ENCODE data around the gene MLC1.

The MLC1 gene

GRCh38 chr22:50046019-50046415 lies 39.2 kb downstream of the MLC1 start:
- Mint-ChIP-seq H3K27ac (no peak overlapping the region), H3K4me1 (ENCODE audit: low read depth) (peaks cover 14% of the 10 kb centered on the region), H3K4me3 (no peak overlapping the region), H3K36me3 (no peaks in the 10 kb centered on the region), H3K9me3 (ENCODE audit: low read depth) (no peaks in the 10 kb centered on the region), H3K27me3 (peaks cover 14% of the 10 kb centered on the region)

GRCh38 chr22:50045211-50046018 lies 39.8 kb downstream of the MLC1 start:
- H3K27ac Mint-ChIP-seq = no peak overlapping the region
- no peak overlapping the region for H3K4me3 Mint-ChIP-seq
- no peaks in the 10 kb centered on the region for H3K36me3 Mint-ChIP-seq
- no peaks in the 10 kb centered on the region for H3K9me3 Mint-ChIP-seq (ENCODE audit: low read depth)
- H3K27me3 Mint-ChIP-seq = peaks cover 14% of the 10 kb centered on the region
- H3K4me1 Mint-ChIP-seq (ENCODE audit: low read depth) = peaks cover 14% of the 10 kb centered on the region

DNA sequence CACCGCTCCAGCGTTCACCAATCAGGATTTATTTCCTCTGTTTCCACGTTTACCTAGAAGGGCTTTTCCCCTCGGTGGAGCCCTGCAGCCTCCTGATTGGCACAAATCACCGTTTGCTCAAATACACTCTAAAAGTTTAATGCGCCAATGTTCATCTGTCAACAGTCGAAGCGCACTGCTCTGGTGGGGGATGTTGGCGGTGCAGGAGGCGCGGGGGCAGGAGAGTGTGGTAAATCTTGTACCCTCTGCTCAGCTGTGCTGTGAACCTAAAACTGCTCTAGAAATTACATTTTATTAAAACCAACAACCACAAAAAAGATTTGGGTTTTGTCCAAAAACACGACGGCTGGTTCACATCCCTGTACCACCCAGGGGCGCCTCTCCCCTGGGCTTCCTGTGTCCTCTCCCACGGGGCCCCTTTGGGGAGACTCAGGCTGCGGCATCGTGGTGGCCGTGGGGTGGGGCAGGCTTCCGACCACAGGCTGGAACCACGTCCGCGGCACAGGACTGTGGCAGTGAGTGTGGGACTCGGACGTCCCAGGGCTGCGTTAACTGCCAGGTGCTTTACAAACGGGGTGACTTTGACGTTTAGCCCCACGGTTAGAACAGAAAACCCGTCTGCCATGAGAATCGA lies 40.6 kb downstream of the MLC1 start:
- no peaks in the 10 kb centered on the region for H3K36me3 Mint-ChIP-seq
- peaks cover 14% of the 10 kb centered on the region for H3K4me1 Mint-ChIP-seq (ENCODE audit: low read depth)

DNA sequence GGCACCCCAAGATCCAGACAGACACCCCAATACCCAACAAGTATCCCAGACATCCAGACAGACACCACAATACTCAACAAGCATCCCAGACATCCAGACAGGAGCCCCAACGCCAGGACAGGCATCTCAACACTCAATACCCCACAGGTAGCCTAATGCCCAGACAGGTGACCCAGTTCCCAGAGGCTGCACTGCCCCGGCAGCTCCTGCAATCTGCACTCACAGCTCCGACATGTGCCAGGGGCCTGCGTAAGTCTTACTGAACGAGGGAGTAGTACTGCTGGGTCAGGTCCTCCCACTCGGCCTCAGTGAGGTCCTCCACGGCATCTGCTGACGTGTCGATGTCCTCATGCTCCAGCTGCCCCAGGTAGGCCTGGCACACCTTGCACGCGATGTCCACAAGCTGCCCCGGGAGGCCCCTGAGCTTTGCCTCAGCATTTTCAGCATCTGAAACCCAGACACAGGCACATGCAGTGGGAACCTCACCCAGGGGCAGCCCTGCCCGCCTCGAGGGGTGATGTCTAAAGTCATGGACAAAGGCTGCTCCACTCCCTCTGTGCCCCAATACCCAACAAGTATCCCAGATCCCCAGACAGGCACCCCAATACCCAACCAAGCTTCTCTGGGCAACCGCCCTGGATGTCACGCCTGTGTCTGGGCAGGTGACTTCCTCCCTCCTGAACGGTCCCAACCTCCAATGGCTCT lies 43.7 kb downstream of the MLC1 start:
- H3K9me3 Mint-ChIP-seq (ENCODE audit: low read depth) = peaks cover 5% of the 10 kb centered on the region
- H3K27ac Mint-ChIP-seq = no peak overlapping the region
- peaks cover 3% of the 10 kb centered on the region for H3K36me3 Mint-ChIP-seq
- peaks cover 13% of the 10 kb centered on the region for H3K4me1 Mint-ChIP-seq (ENCODE audit: low read depth)
- H3K27me3 Mint-ChIP-seq = peaks cover 14% of the 10 kb centered on the region
- H3K4me3 Mint-ChIP-seq = no peak overlapping the region

More for the DNA sequence above, 40.6 kb downstream of the MLC1 start:
- Mint-ChIP-seq H3K27me3 (peaks cover 14% of the 10 kb centered on the region), H3K9me3 (ENCODE audit: low read depth) (no peaks in the 10 kb centered on the region), H3K4me3 (no peak overlapping the region), H3K27ac (no peak overlapping the region)

DNA sequence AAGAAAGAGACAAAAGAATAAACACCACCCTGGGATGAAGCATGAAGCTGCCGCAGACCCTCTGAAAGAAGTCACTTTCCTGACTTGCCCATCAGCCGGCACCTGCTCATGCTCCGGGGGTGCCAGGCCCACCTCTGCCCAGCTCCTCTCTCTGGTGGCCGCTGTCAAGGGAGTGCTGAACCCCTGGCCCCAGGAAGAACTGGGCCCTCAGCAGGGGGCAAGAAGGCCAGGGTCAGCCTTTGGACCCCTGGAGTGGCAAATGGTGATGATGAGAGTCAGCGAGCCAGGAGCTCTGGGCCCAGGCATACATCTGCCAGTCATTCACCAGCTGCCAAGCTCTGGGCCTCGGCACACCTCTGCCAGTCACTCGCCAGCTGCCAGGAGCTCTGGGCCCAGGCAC lies 44.5 kb downstream of the MLC1 start:
- H3K27me3 Mint-ChIP-seq = peaks cover 14% of the 10 kb centered on the region
- no peak overlapping the region for H3K4me3 Mint-ChIP-seq
- H3K9me3 Mint-ChIP-seq (ENCODE audit: low read depth) = peaks cover 5% of the 10 kb centered on the region
- peaks cover 3% of the 10 kb centered on the region for H3K36me3 Mint-ChIP-seq
- H3K4me1 Mint-ChIP-seq (ENCODE audit: low read depth) = peaks cover 15% of the 10 kb centered on the region
- no peak overlapping the region for H3K27ac Mint-ChIP-seq

DNA sequence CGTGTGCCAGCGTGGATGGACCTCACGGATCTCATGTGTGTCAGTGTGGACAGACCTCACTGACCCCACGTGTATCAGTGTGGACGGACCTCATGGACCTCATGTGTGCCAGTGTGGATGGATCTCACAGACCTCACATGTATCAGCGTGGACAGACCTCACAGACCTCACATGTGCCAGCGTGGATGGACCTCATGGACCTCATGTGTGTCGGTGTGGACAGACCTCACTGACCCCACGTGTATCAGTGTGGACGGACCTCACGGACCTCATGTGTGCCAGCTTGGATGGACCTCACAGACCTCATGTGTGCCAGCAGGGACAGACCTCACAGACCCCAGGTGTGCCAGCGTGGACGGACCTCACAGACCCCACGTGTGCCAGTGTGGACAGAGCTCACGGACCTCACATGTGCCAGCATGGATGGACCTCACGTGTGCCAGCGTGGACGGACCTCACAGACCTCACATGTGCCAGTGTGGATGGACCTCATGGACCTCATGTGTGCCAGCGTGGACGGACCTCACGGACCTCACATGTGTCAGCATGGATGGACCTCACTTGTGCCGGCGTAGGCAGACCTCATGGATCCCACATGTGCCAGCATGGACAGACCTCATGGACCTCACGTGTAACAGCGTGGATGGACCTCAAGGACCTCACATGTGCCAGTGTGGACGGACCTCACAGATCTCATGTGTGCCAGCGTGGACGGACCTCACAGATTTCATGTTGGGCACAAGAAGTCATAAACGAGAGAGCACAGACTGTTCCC lies 45.4 kb downstream of the MLC1 start:
- H3K9me3 Mint-ChIP-seq (ENCODE audit: low read depth) = peaks cover 5% of the 10 kb centered on the region
- H3K27me3 Mint-ChIP-seq = peaks cover 14% of the 10 kb centered on the region
- H3K4me3 Mint-ChIP-seq = no peak overlapping the region
- no peak overlapping the region for H3K27ac Mint-ChIP-seq
- peaks cover 15% of the 10 kb centered on the region for H3K4me1 Mint-ChIP-seq (ENCODE audit: low read depth)
- peaks cover 3% of the 10 kb centered on the region for H3K36me3 Mint-ChIP-seq

DNA sequence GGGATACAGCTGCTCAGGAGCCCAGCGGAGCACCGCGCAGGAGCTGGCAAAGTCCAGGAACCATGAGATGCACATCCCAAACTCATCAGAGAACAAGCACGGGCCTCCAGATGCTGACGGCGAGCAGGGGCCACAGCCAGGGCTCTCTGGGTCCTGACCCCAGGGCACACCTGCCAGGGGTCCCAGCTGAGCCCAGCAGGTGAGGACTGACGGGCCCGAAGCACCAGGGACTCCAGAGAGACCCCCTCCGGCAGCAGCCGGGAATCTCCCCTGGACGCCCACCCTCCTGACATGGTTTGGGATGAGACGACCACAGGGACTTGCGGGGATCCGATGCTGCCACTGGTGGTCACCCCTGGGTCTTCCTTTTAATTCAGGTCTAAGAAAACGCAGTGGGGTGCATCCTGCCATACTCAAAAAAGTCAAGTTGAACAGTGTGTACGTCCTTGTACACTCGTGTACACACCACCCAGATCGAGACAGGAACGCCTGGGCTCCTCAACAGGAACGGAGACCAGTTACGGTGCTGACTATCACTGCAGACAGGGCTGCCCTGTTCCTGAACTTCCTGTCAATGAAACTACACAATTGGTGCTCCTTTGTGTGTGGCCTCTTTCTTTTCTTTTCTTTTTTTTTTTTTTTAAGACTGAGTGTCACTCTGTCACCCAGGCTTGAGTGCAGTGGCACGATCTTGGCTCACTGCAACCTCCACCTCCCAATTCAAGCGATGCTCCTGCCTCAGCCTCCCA lies 49.1 kb downstream of the MLC1 start:
- Mint-ChIP-seq H3K27me3 (peaks cover 3% of the 10 kb centered on the region), H3K4me3 (no peak overlapping the region), H3K27ac (no peak overlapping the region), H3K4me1 (ENCODE audit: low read depth) (peaks cover 11% of the 10 kb centered on the region), H3K36me3 (peaks cover 3% of the 10 kb centered on the region), H3K9me3 (ENCODE audit: low read depth) (peaks cover 5% of the 10 kb centered on the region)

DNA sequence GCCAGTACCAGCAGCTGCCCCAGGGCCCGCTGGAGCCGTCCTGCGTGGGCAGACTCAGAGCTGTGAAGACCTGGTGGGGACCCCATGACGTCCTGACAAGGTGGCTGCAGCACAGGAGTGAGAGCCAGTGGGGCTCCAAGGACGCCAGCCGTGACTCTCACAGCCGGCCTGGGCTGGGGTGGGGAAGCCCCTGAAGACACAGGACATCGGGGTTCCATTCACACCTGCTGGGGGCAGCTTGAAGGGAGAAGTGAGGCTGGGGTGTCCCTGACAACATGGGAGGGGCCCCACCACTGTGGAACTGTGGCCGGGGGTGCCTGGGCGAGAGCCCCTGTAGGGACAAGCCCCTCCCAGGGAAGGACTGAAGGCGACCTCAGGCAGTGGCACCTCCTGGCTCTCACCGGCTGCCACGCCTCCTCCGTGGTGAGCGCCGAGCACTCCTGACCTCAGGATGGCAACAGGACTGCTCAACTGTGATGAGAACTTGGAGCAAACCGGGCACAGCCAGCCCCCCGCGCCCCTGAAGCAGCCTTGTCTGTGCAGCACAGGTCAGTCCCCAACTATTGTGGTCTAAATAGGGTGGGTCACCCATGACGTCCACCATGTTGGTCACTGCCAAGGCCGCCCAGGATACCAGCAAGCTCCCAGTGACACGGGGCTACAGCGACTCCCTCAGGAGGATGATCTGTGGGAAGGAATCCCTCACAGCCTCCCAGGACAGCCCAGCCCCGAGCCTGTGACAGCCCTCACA lies 49.9 kb downstream of the MLC1 start:
- H3K27ac Mint-ChIP-seq = no peak overlapping the region
- no peak overlapping the region for H3K4me3 Mint-ChIP-seq
- H3K36me3 Mint-ChIP-seq = peaks cover 3% of the 10 kb centered on the region
- peaks cover 11% of the 10 kb centered on the region for H3K4me1 Mint-ChIP-seq (ENCODE audit: low read depth)
- H3K9me3 Mint-ChIP-seq (ENCODE audit: low read depth) = peaks cover 5% of the 10 kb centered on the region
- H3K27me3 Mint-ChIP-seq = peaks cover 3% of the 10 kb centered on the region

DNA sequence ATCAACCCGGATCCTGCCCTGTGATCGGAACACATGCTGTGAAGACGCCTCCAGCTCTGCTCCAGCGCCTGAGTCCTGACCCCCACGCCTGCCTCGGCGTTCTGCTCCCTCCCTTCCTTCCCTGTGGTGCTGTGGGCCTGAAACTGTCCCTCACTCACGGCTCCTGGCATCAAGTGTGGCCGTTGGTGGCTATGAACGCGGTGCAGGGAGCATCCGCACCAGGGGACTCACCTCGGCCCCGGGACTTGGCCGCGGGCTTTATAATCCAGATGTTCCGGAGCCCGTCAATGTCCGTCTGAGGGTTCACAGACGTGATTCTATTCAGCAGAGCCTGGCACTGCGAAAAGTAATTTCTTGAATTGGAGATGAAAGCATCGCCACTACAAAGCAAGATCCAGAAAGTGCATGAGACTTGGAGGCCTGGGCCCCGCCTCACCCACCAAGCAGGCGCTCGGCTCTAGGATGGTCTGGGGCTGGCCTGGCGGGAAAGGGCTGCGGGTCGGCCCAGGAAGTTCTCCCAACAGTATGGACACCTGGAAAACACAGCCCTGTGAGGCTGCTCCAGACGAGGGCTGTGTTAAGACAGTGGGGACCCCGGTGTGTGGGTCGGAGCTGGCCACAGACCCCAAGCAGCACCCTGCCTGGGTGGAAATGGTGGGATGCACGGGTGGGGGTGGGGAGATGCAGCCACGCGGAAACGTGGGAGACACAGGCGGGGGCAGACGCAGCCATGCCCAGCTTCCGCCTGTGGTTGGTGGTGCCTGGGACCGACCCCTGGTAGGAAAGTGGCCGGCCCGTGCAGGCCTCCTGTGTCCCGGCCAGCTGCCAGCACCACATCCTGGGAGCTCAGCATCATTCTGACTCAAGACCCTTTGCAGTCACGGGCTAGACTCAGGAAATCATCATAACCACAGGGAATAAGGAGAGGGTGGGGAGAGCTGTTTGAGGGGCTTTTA lies 50.8 kb downstream of the MLC1 start:
- Mint-ChIP-seq H3K4me3 (no peak overlapping the region), H3K9me3 (ENCODE audit: low read depth) (peaks cover 5% of the 10 kb centered on the region), H3K27me3 (peaks cover 3% of the 10 kb centered on the region), H3K4me1 (ENCODE audit: low read depth) (peaks cover 11% of the 10 kb centered on the region), H3K27ac (no peak overlapping the region), H3K36me3 (peaks cover 3% of the 10 kb centered on the region)

GRCh38 chr22:50032941-50033601 lies 52.2 kb downstream of the MLC1 start:
- H3K4me1 Mint-ChIP-seq (ENCODE audit: low read depth) = peaks cover 12% of the 10 kb centered on the region
- peaks cover under 1% of the 10 kb centered on the region for H3K9me3 Mint-ChIP-seq (ENCODE audit: low read depth)
- H3K4me3 Mint-ChIP-seq = no peak overlapping the region
- no peaks in the 10 kb centered on the region for H3K36me3 Mint-ChIP-seq
- peaks cover 3% of the 10 kb centered on the region for H3K27me3 Mint-ChIP-seq
- no peak overlapping the region for H3K27ac Mint-ChIP-seq

DNA sequence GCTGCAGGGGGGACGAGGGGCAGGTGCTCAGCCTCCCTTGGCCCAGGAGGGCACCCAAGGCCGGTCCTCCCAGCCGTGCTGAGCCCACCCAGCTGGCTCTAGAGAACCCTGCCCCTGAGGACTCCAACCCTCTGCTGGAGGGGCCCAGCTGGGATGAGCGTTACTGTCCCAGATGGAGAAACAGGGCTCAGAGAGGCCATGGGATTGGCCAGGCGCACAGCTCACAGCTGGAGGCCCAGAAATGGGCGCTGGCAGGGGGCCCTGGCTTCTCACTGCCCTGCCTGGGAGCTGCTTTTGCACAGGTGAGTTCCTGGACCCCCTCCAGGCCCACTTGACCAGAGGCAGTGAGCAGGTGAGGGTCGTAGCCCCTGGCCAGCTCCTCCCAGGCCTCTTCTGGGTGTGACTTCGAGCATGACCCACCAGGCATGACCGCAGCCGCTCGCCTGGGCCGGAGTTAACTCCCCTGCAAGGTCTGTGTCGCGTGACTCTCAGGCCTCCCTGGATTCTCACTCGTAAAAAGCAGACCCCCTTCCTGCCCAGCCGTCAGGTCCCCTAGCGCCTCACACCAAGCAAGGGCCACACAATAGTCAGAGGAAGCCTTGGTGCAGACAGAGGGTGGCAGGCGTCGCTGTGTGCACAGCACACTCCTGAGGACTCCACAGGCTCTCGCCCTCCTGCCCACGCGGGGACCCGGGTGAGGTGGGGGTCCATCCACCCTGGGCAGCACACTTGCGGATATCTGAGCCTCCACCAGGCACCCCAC lies 52.9 kb downstream of the MLC1 start:
- Mint-ChIP-seq H3K36me3 (no peaks in the 10 kb centered on the region), H3K9me3 (ENCODE audit: low read depth) (no peaks in the 10 kb centered on the region), H3K4me3 (no peak overlapping the region), H3K4me1 (ENCODE audit: low read depth) (peaks cover 19% of the 10 kb centered on the region), H3K27ac (no peak overlapping the region), H3K27me3 (peaks cover 3% of the 10 kb centered on the region)
